Astrocyte of the cerebellum (primary cell): ENCODE measurements around the gene FHL2.

Experiments
- DNase-seq: peaks from one replicate; pipeline ENCODE4 v3.0.0-alpha.2; 2011; ENCODE audit warnings: low read depth
- H3K4me3 ChIP-seq: 2 replicates; pipeline ENCODE4 v1.5.1; 2011; ENCODE audit warnings: mild to moderate bottlenecking, low read depth, low read length, moderate library complexity
- in situ Hi-C: cut with HindIII; loops from 2 replicates; pipeline ENCODE4 v1.10.0; 2017; ENCODE audit warnings: low sequenced_read_pairs
- TF ChIP-seq, protein P1 (sequence below): IDR thresholded peaks from 2 replicates; pipeline ENCODE4 v1.5.1; 2012; ENCODE audit warnings: low read length, low read depth, moderate library complexity, mild to moderate bottlenecking; ENCODE audit errors: missing control alignments

The FHL2 gene

DNA sequence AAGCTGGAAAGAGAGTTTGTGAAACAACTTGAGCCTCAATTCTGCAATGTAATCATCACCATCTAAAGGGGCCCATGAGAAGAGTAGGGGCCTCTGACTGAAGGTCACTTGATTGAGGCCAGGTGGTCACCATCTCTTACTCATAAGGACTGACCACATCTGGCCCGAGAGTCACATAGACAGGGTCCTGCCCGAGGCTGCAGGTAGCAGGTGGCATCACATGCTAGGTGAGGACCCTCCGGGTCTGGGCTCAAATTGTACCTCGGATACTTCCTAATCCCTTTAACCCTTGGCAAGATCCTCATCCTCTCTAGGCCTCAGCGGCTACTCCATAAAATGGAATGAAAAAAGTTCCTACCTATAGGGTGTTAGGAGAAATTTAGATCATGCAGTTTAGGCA lies 16.7 kb downstream of the FHL2 start:
- no peak overlapping the region for H3K4me3 ChIP-seq
- TF ChIP-seq, protein P1, sequence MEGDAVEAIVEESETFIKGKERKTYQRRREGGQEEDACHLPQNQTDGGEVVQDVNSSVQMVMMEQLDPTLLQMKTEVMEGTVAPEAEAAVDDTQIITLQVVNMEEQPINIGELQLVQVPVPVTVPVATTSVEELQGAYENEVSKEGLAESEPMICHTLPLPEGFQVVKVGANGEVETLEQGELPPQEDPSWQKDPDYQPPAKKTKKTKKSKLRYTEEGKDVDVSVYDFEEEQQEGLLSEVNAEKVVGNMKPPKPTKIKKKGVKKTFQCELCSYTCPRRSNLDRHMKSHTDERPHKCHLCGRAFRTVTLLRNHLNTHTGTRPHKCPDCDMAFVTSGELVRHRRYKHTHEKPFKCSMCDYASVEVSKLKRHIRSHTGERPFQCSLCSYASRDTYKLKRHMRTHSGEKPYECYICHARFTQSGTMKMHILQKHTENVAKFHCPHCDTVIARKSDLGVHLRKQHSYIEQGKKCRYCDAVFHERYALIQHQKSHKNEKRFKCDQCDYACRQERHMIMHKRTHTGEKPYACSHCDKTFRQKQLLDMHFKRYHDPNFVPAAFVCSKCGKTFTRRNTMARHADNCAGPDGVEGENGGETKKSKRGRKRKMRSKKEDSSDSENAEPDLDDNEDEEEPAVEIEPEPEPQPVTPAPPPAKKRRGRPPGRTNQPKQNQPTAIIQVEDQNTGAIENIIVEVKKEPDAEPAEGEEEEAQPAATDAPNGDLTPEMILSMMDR, result no peak
- DNase-seq, result no peak
- in situ Hi-C loops, result no loop called here

DNA sequence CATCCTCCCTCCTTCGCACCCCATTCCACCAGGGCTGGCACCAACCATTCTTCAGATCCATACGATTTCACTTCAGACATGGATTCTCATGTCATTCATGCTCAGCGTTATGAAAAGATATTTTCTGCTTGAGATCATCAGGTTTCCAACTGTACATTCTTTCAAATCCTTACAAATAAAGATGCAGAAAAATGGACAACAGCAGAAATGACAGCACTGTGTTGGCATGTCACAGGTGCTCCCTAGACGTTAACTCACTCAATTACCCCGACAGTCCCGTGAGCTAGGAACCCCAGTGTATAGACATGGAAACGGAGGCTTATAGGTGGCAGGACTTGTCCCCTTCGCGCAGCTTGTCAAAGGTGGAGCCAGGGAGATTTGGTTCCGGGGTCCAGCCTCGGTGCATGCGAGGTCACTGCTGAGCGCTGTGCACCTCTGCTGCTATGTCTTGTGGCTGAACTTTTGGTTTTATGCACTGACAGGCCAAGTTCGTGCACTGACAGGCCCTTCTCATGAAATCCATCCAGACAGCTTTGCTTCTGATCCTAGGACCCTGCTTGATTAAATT lies 17.7 kb downstream of the FHL2 start:
- in situ Hi-C loops, result no loop called here
- no peak overlapping the region for H3K4me3 ChIP-seq
- TF ChIP-seq, protein P1, result no peak
- DNase-seq, result no peak

DNA sequence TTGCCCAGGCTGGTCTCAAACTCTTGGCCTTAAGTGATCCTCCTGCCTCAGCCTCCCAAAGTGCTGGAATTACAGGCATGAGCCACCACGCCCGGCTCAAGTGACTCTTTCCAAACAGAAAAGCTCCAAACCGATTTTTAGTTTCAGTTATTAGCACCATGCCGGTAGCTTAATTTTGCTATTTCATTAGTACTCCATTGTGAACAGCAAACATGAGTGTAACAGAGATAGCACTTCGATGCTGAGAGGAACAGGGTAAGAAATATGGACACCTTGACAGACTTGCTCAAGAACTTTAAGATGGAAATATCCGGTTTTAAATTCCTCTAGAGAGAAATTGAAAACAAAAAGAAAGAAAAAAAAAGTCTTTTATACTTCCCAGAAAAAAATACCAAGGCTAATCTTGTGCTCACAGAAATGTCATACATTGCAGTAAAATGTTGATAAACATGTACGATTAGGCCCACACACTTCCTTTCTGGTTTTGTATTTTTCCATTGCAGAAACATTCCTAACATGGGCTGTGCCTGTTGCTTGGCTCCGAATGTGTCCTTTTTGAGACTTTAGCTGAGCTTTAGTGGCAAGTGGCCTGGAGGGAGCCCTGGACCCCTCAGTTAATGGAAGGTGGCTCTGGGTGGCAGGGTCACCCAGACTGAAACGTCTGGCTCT lies 18.3 kb downstream of the FHL2 start:
- DNase-seq, result no peak
- in situ Hi-C loops, result no loop called here
- TF ChIP-seq, protein P1, result no peak
- H3K4me3 ChIP-seq, result no peak overlapping the region

DNA sequence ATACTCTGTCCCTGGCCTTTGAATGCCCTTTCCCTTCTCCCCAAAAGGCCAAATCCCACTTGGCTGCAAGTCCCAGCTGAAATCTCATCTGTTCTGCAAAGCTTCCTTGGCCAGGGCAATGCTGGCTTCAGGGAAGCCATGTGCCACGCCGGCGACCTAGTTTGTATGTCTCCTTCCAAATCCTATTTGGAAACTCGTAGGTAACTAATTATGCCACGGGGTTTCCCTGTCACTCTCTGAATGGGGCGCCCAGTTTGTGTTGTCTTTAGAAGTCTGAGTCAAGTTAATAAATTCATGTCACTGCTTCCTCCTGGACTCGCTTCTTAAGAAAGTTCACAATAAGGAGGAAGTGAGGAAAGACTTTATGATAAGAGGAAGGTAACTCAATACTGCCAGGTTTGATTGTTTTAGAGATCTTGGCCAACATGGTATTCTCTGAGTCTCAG lies 19.1 kb downstream of the FHL2 start:
- no peak overlapping the region for H3K4me3 ChIP-seq
- in situ Hi-C loops, result no loop called here
- no peak for DNase-seq
- TF ChIP-seq, protein P1, result no peak

- TF ChIP-seq, protein P1, result no peak
- no peak overlapping the region for H3K4me3 ChIP-seq
- DNase-seq, result no peak
- in situ Hi-C loops, result no loop called here
Measured at GRCh38 chr2:105378921-105379383, 19.9 kb downstream of the FHL2 start.

GRCh38 chr2:105378276-105378840 lies 20.5 kb downstream of the FHL2 start:
- in situ Hi-C loops, result no loop called here

More at GRCh38 chr2:105378276-105378840, 20.5 kb downstream of the FHL2 start:
- DNase-seq, result no peak
- TF ChIP-seq, protein P1, result no peak
- H3K4me3 ChIP-seq, result no peak overlapping the region
